ENCODE measurements around the gene FLT3. TPM values are rescaled to one million over a fixed set of nuclear protein-coding genes. Genes with fewer than 3 reads are reported as not detected.
A peak's percentile ranks its signal among the peaks of the same experiment; 100 is the strongest.

Gene FLT3
- total and polyA plus RNA-seq, 10 of the 15 experiments (the other 5 are each of a cell fraction or from before 2014, with no cell fraction given), result 0.04 to 0.19 (median 0.11) TPM; not detected in 1

DNA sequence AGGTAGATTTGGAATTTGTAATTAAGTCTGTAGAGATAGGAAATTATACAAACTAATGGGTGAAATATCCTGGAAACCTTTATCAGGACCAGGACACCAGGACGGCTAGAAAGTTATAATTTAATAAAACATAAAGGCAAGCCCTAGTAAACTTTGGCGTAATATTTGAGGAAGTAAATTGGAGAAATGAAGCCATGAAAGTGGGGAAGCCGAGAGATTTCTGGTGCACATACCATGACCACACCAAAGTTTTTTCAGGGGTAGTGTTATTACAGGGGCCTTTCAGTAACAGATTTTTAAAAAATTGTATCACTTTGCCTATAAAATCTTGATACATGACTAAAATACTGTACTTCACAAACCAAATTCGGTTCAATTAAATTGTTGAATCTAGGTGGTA, 57.2 kb downstream of the FLT3 start:
- H3K36me3 ChIP-seq (ENCODE audit: control insufficient read depth in 2 of 2, insufficient read depth in 2 of 2, low read length in 1 of 2), result no peaks in the 10 kb centered on the region
- ATAC-seq (peak; percentile 23), DNase-seq (ENCODE audit: low read depth, low spot score) (no peak), FAIRE-seq (no peak)
- no peak overlapping the region for H2AFZ ChIP-seq (ENCODE audit: control insufficient read depth, low read depth, low read length)
- in situ Hi-C loops (cut with MboI) (no loop called here), intact Hi-C loops (cut with micrococcal nuclease; ENCODE audit: unreplicated experiment) (loop anchor here (10.0 kb wide), 1 partner anchor 222 kb away; no protein-coding TSS in a partner anchor)
- H3K9me3 ChIP-seq (replicated peaks; ENCODE audit: control insufficient read depth, insufficient read depth, low read length), result no peaks in the 10 kb centered on the region; the same call in 2 of the 3 replicates
- no peak overlapping the region for H3K27ac ChIP-seq (ENCODE audit: control insufficient read depth, insufficient read depth)
- H3K4me1 ChIP-seq (ENCODE audit: control insufficient read depth, insufficient read depth, low read length), result peaks cover 22% of the 10 kb centered on the region
- peak in 1 of 2 experiments; percentile 39; a peak in 1 of 4 replicates for TF ChIP-seq IKZF2 (IDR thresholded peaks at IDR 0.05)
- TF ChIP-seq SPI1 (IDR thresholded peaks at IDR 0.05; ENCODE audit: borderline replicate concordance, insufficient read depth, low read depth, low read length), result peak; percentile 50; the same call in 1 of the 2 replicates
- peak; percentile 56 for TF ChIP-seq RUNX3 (IDR thresholded peaks at IDR 0.05; ENCODE audit: low read length)
- no peak for TF ChIP-seq SMARCA5 (IDR thresholded peaks at IDR 0.05)
- WGBS (ENCODE audit: insufficient coverage, insufficient replicate concordance, low lambda C conversion rate, missing lambda C conversion rate), result 26% methylated on average over 4 of the region's 4 CpGs
- SMC1A ChIA-PET (ENCODE audit: uncharacterized antibody, unreplicated experiment), result interaction anchor here (1.4 kb wide), 1 partner anchor 152 kb away, joined by 3 read pairs; no protein-coding TSS in a partner anchor
- POLR2A ChIA-PET, result interaction anchor here (1.3 kb wide), 1 partner anchor 9 kb away, joined by 3 read pairs; no protein-coding TSS in a partner anchor
- CTCF ChIA-PET, result interaction anchor here (1.0 kb wide), 1 partner anchor 12 kb away, joined by 3 read pairs; no protein-coding TSS in a partner anchor
- H3K4me3 ChIP-seq, result no peak overlapping the region
- RAD21 ChIA-PET (ENCODE audit: unreplicated experiment), result interaction anchor here (1.0 kb wide), 1 partner anchor 12 kb away, joined by 4 read pairs; no protein-coding TSS in a partner anchor
- no peaks in the 10 kb centered on the region for H3K27me3 ChIP-seq (replicated peaks in 1 of 2; ENCODE audit: control insufficient read depth in 2 of 2, insufficient read depth in 2 of 2, low read length in 1 of 2)
- H3K79me2 ChIP-seq (ENCODE audit: control insufficient read depth, insufficient read depth, low read length), result no peaks in the 10 kb centered on the region
- no TSS peak for BruUV-seq (replicated peaks)
- no peak overlapping the region for H3K9ac ChIP-seq (ENCODE audit: control insufficient read depth, insufficient read depth, low read length)
- no peak overlapping the region; the same call in 1 of the 2 replicates for H3K4me2 ChIP-seq (ENCODE audit: control insufficient read depth, insufficient read depth)
- no peaks in the 10 kb centered on the region for H4K20me1 ChIP-seq (ENCODE audit: control insufficient read depth, insufficient read depth)

DNA sequence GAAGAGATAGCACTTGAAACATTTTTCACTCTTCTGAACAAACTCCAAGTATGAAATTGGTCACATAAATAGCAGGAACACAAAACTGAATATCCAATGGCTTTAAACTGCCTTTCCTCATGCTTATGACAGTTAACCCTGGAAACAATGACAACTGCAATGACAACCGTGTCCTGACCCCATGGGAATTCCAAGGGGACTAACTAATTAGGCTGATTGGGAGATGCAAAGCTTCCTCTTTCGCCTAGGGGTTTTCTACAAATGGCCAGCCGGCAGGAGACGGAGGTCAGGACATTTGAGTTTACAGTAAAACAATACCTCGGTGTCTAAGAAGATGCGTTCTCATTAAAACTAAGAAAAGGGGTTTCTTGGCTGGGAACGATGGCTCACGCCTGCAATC, 58.9 kb downstream of the FLT3 start:
- ATAC-seq, result no peak
- no peaks in the 10 kb centered on the region for H3K27me3 ChIP-seq (replicated peaks in 1 of 2; ENCODE audit: control insufficient read depth in 2 of 2, insufficient read depth in 2 of 2, low read length in 1 of 2)
- ChIA-PET RAD21 (ENCODE audit: unreplicated experiment) (interaction anchor here (0.7 to 1.1 kb wide), 2 partner anchors 28 to 77 kb away, joined by 3 to 4 read pairs; no protein-coding TSS in a partner anchor), POLR2A (interaction anchor here (0.7 kb wide), 1 partner anchor 33 kb away, joined by 3 read pairs; no protein-coding TSS in a partner anchor), SMC1A (ENCODE audit: uncharacterized antibody, unreplicated experiment) (interaction anchor here (0.7 kb wide), 1 partner anchor 16 kb away, joined by 3 read pairs; no protein-coding TSS in a partner anchor), CTCF (interaction anchor here (0.6 kb wide), 1 partner anchor 290 kb away, joined by 3 read pairs; no protein-coding TSS in a partner anchor)
- no peak for DNase-seq (ENCODE audit: low read depth, low spot score)
- no peak overlapping the region for H3K9ac ChIP-seq (ENCODE audit: control insufficient read depth, insufficient read depth, low read length)
- WGBS (ENCODE audit: insufficient coverage, insufficient replicate concordance, low lambda C conversion rate, missing lambda C conversion rate), result 93% methylated on average over 8 of the region's 8 CpGs
- H4K20me1 ChIP-seq (ENCODE audit: control insufficient read depth, insufficient read depth), result no peaks in the 10 kb centered on the region
- H3K36me3 ChIP-seq (ENCODE audit: control insufficient read depth in 2 of 2, insufficient read depth in 2 of 2, low read length in 1 of 2), result no peaks in the 10 kb centered on the region
- no peak for FAIRE-seq
- H3K4me1 ChIP-seq (ENCODE audit: control insufficient read depth, insufficient read depth, low read length), result peaks cover 19% of the 10 kb centered on the region
- no peak overlapping the region for H2AFZ ChIP-seq (ENCODE audit: control insufficient read depth, low read depth, low read length)
- no peaks in the 10 kb centered on the region for H3K79me2 ChIP-seq (ENCODE audit: control insufficient read depth, insufficient read depth, low read length)
- intact Hi-C loops (cut with micrococcal nuclease; ENCODE audit: unreplicated experiment), result loop anchor here (10.0 kb wide), 1 partner anchor 223 kb away; no protein-coding TSS in a partner anchor
- H3K9me3 ChIP-seq (replicated peaks; ENCODE audit: control insufficient read depth, insufficient read depth, low read length), result no peaks in the 10 kb centered on the region; the same call in 2 of the 3 replicates
- H3K4me3 ChIP-seq, result no peak overlapping the region
- H3K27ac ChIP-seq (ENCODE audit: control insufficient read depth, insufficient read depth), result no peak overlapping the region
- no peak overlapping the region for H3K4me2 ChIP-seq (ENCODE audit: control insufficient read depth, insufficient read depth)
- BruUV-seq (replicated peaks), result no TSS peak
- TF ChIP-seq BACH1 (IDR thresholded peaks at IDR 0.05; ENCODE audit: borderline replicate concordance) (no peak), RCOR1 (conservative IDR thresholded peaks at IDR 0.05; ENCODE audit: low read depth, low read length) (no peak), POLR2AphosphoS2 (IDR thresholded peaks at IDR 0.05; ENCODE audit: low read depth, low read length) (no peak), KLF5 (IDR thresholded peaks at IDR 0.05; ENCODE audit: partially characterized antibody) (no peak), ESRRA (IDR thresholded peaks at IDR 0.05; ENCODE audit: low read length) (no peak)
- TF ChIP-seq, protein P1, sequence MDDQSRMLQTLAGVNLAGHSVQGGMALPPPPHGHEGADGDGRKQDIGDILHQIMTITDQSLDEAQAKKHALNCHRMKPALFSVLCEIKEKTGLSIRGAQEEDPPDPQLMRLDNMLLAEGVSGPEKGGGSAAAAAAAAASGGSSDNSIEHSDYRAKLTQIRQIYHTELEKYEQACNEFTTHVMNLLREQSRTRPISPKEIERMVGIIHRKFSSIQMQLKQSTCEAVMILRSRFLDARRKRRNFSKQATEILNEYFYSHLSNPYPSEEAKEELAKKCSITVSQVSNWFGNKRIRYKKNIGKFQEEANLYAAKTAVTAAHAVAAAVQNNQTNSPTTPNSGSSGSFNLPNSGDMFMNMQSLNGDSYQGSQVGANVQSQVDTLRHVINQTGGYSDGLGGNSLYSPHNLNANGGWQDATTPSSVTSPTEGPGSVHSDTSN (IDR thresholded peaks at IDR 0.05; ENCODE audit: insufficient replicate concordance, low read depth, low read length), result no peak
- in situ Hi-C loops (cut with MboI), result no loop called here
